Neuronal stem cell (in vitro differentiated cells): ENCODE measurements around the gene SLC7A10.

Experiments used
- DNase-seq: peaks from one replicate; pipeline ENCODE4 v3.0.0-alpha.2; 2013; ENCODE audit warnings: low spot score
- H2AFZ ChIP-seq: one replicate; pipeline ENCODE4 v1.6.1; 2013; ENCODE audit warnings: mild to moderate bottlenecking, low read length, inconsistent platforms
- H2AK5ac ChIP-seq: 2 replicates; pipeline ENCODE4 v1.6.1; 2013; ENCODE audit warnings: low read depth, mild to moderate bottlenecking, inconsistent platforms, low read length, moderate library complexity, mixed read lengths
- H2BK120ac ChIP-seq: 2 replicates; pipeline ENCODE4 v1.6.1; 2013; ENCODE audit warnings: low read depth, mild to moderate bottlenecking, inconsistent platforms, low read length, moderate library complexity, mixed read lengths
- H2BK12ac ChIP-seq: one replicate; pipeline ENCODE4 v1.6.1; 2013; ENCODE audit warnings: low read length, inconsistent platforms
- H2BK15ac ChIP-seq: 2 replicates; pipeline ENCODE4 v1.6.1; 2013; ENCODE audit warnings: mild to moderate bottlenecking, low read length, inconsistent platforms, mixed read lengths
- H2BK5ac ChIP-seq: one replicate; pipeline ENCODE4 v1.6.1; 2013; ENCODE audit warnings: inconsistent platforms, mild to moderate bottlenecking, low read length, moderate library complexity
- H3K14ac ChIP-seq: one replicate; pipeline ENCODE4 v1.6.1; 2013; ENCODE audit warnings: low read length, inconsistent platforms
- H3K18ac ChIP-seq: 2 replicates; pipeline ENCODE4 v1.6.1; 2013; ENCODE audit warnings: low read length, inconsistent platforms
- H3K23ac ChIP-seq: 2 replicates; pipeline ENCODE4 v1.6.1; 2013; ENCODE audit warnings: low read depth, mild to moderate bottlenecking, mixed read lengths, low read length, inconsistent platforms; ENCODE audit not compliant: poor library complexity
- H3K27ac ChIP-seq: replicated peaks from 3 replicates; pipeline ENCODE4 v1.5.1; 2013; ENCODE audit warnings: low read length, inconsistent platforms
- H3K27me3 ChIP-seq, 3 experiments: 2 replicates each; pipeline ENCODE4 v1.6.1; 2013; ENCODE audit warnings: low read length in 3 of 3, mild to moderate bottlenecking in 2 of 3, inconsistent platforms in 1 of 3, low read depth in 1 of 3, mixed read lengths in 1 of 3, moderate library complexity in 1 of 3; ENCODE audit not compliant: control insufficient read depth in 3 of 3, insufficient read depth in 3 of 3
- H3K36me3 ChIP-seq, 2 donors: replicated peaks in 1 of 2; 2 replicates each; pipeline ENCODE4 v1.6.1; 2013; ENCODE audit warnings: low read length in 2 of 2; ENCODE audit not compliant: control insufficient read depth in 2 of 2, insufficient read depth in 2 of 2
- H3K4ac ChIP-seq: 2 replicates; pipeline ENCODE4 v1.6.1; 2013; ENCODE audit warnings: inconsistent platforms, mild to moderate bottlenecking, low read length, moderate library complexity
- H3K4me1 ChIP-seq, 2 donors: 1 replicate in 1 of 2; 2 replicates in 1 of 2; pipeline ENCODE4 v1.6.1; 2013; ENCODE audit warnings: low read length in 2 of 2, low read depth in 1 of 2; ENCODE audit not compliant: control insufficient read depth in 2 of 2, insufficient read depth in 1 of 2
- H3K4me2 ChIP-seq: one replicate; pipeline ENCODE4 v1.6.1; 2013; ENCODE audit warnings: mild to moderate bottlenecking, low read length, inconsistent platforms; ENCODE audit not compliant: insufficient read depth, poor library complexity, severe bottlenecking
- H3K4me3 ChIP-seq, 2 donors: 2 replicates each; pipeline ENCODE4 v1.5.1; 2013; ENCODE audit warnings: low read length in 2 of 2, mild to moderate bottlenecking in 2 of 2, inconsistent platforms in 1 of 2, moderate library complexity in 1 of 2
- H3K79me1 ChIP-seq: one replicate; pipeline ENCODE4 v1.6.1; 2013; ENCODE audit warnings: low read depth, mild to moderate bottlenecking, inconsistent platforms, low read length, moderate library complexity
- H3K9ac ChIP-seq: one replicate; pipeline ENCODE4 v1.6.1; 2013; ENCODE audit warnings: mild to moderate bottlenecking, low read depth, low read length, inconsistent platforms; ENCODE audit not compliant: poor library complexity
- H3K9me3 ChIP-seq, 2 donors: replicated peaks in 1 of 2; 2 replicates each; pipeline versions ENCODE3 to v1.6.1; 2013; ENCODE audit warnings: low read length in 2 of 2, mild to moderate bottlenecking in 2 of 2, inconsistent platforms in 1 of 2, low read depth in 1 of 2, mixed read lengths in 1 of 2, moderate library complexity in 1 of 2; ENCODE audit not compliant: control insufficient read depth in 2 of 2, insufficient read depth in 1 of 2
- H4K8ac ChIP-seq: one replicate; pipeline ENCODE4 v1.6.1; 2013; ENCODE audit warnings: low read depth, mild to moderate bottlenecking, inconsistent platforms, low read length, moderate library complexity
- H4K91ac ChIP-seq: one replicate; pipeline ENCODE4 v1.6.1; 2013; ENCODE audit warnings: low read length, low read depth, mild to moderate bottlenecking, inconsistent platforms; ENCODE audit not compliant: poor library complexity
- WGBS, 2 donors: extraction: QIAGEN DNeasy Blood & Tissue Kit; methylation state at CpG; one replicate each; pipeline ENCODE4 v1.1.7; 2013; ENCODE audit warnings: missing lambda C conversion rate in 2 of 2, mixed read lengths in 1 of 2; ENCODE audit not compliant: insufficient read length in 2 of 2, insufficient replicate concordance in 1 of 2; ENCODE audit errors: extremely low coverage in 2 of 2; 5-methylcytosine and 5-hydroxymethylcytosine counted together

SLC7A10 gene

GRCh38 chr19:33206261-33207039 is 19.2 kb downstream of the SLC7A10 start:
- no peaks in the 10 kb centered on the region for H3K4me1 ChIP-seq
- H3K14ac ChIP-seq = peak overlapping the region; percentile 56
- H3K9ac ChIP-seq = no peak overlapping the region
- H2BK15ac ChIP-seq = no peak overlapping the region
- no peak overlapping the region for H2BK5ac ChIP-seq
- no peak overlapping the region for H4K91ac ChIP-seq
- DNase-seq = no peak
- no peak overlapping the region for H3K4ac ChIP-seq
- H3K18ac ChIP-seq = no peak overlapping the region
- peaks cover 12% of the 10 kb centered on the region for H3K79me1 ChIP-seq
- no peak overlapping the region for H2BK12ac ChIP-seq
- no peak overlapping the region for H3K4me3 ChIP-seq
- no CpG with 5 or more reads among the region's 38 CpGs for WGBS, 2 donors
- H4K8ac ChIP-seq = no peak overlapping the region
- no peak overlapping the region for H3K27ac ChIP-seq
- peaks cover 30 to 63% of the 10 kb centered on the region in 2 donors for H3K36me3 ChIP-seq
- no peak overlapping the region for H2AK5ac ChIP-seq
- H2BK120ac ChIP-seq = no peak overlapping the region
- no peak overlapping the region for H3K23ac ChIP-seq
- no peaks in the 10 kb centered on the region for H3K27me3 ChIP-seq
- H3K4me2 ChIP-seq = no peak overlapping the region
- H3K9me3 ChIP-seq = peaks cover 0 to 4% of the 10 kb centered on the region in 2 donors
- no peak overlapping the region for H2AFZ ChIP-seq

GRCh38 chr19:33205531-33206260 is 20.0 kb downstream of the SLC7A10 start:
- no peak overlapping the region for H3K9ac ChIP-seq
- no peak overlapping the region for H4K8ac ChIP-seq
- no peak overlapping the region for H2AK5ac ChIP-seq
- peak overlapping the region; percentile 73 for H3K23ac ChIP-seq
- H3K9me3 ChIP-seq = peaks cover 0 to 4% of the 10 kb centered on the region in 2 donors
- no peak for DNase-seq
- H3K14ac ChIP-seq = peak overlapping the region; percentile 56
- no peak overlapping the region for H2BK5ac ChIP-seq
- H3K36me3 ChIP-seq = peaks cover 31 to 69% of the 10 kb centered on the region in 2 donors
- H2BK12ac ChIP-seq = no peak overlapping the region
- no CpG with 5 or more reads among the region's 64 CpGs for WGBS, 2 donors
- H2BK15ac ChIP-seq = no peak overlapping the region
- no peak overlapping the region for H4K91ac ChIP-seq
- H3K4me2 ChIP-seq = no peak overlapping the region
- H3K18ac ChIP-seq = no peak overlapping the region
- no peak overlapping the region for H3K4ac ChIP-seq
- no peak overlapping the region for H2BK120ac ChIP-seq
- H3K4me3 ChIP-seq = no peak overlapping the region
- H3K4me1 ChIP-seq = no peaks in the 10 kb centered on the region
- H3K79me1 ChIP-seq = peaks cover 14% of the 10 kb centered on the region
- H3K27me3 ChIP-seq = no peaks in the 10 kb centered on the region
- H2AFZ ChIP-seq = no peak overlapping the region
- H3K27ac ChIP-seq = no peak overlapping the region

- Histone ChIP-seq H2AFZ (no peak overlapping the region), H3K36me3 (peaks cover 31 to 72% of the 10 kb centered on the region in 2 donors), H3K9me3 (peaks cover 0 to 4% of the 10 kb centered on the region in 2 donors), H3K4me1 (no peaks in the 10 kb centered on the region), H3K23ac (peak overlapping the region; percentile 73), H3K4me3 (no peak overlapping the region), H3K27ac (no peak overlapping the region), H3K27me3 (no peaks in the 10 kb centered on the region), H2BK12ac (no peak overlapping the region), H4K91ac (no peak overlapping the region), H2BK15ac (no peak overlapping the region), H4K8ac (peak overlapping the region; percentile 17), H3K79me1 (peaks cover 14% of the 10 kb centered on the region), H3K18ac (no peak overlapping the region), H3K4ac (no peak overlapping the region), H2BK5ac (no peak overlapping the region), H2BK120ac (no peak overlapping the region), H2AK5ac (no peak overlapping the region), H3K4me2 (no peak overlapping the region), H3K14ac (no peak overlapping the region), H3K9ac (no peak overlapping the region)
- DNase-seq = no peak
- WGBS, 2 donors = no CpG with 5 or more reads among the region's 27 CpGs
These were observed 20.5 kb downstream of the SLC7A10 start for GRCh38 chr19:33205110-33205509.
